Adipocyte (in vitro differentiated cells): ENCODE results near the gene AADACL4.

Experiments used
- DNase-seq: peaks from one replicate; pipeline ENCODE4 v3.0.0-alpha.2; 2015; ENCODE audit warnings: low read depth
- H3K27me3 ChIP-seq: replicated peaks from 2 replicates; pipeline ENCODE4 v1.7.0; 2013; ENCODE audit warnings: mild to moderate bottlenecking, low read length, moderate library complexity; ENCODE audit not compliant: control insufficient read depth, insufficient read depth
- H3K36me3 ChIP-seq: 2 replicates; pipeline ENCODE4 v1.7.0; 2013; ENCODE audit warnings: low read length, mild to moderate bottlenecking, moderate library complexity; ENCODE audit not compliant: control insufficient read depth, insufficient read depth, severe bottlenecking
- H3K4me1 ChIP-seq: 2 replicates; pipeline ENCODE4 v1.7.0; 2013; ENCODE audit warnings: mild to moderate bottlenecking, low read length, moderate library complexity; ENCODE audit not compliant: control insufficient read depth, insufficient read depth
- H3K4me3 ChIP-seq: 2 replicates; pipeline ENCODE4 v1.7.0; 2013; ENCODE audit warnings: mild to moderate bottlenecking, low read length, moderate library complexity
- H3K9ac ChIP-seq: 2 replicates; pipeline ENCODE4 v1.7.0; 2013; ENCODE audit warnings: mild to moderate bottlenecking, low read length, moderate library complexity
- H3K9me3 ChIP-seq: 2 replicates; pipeline ENCODE4 v1.7.0; 2013; ENCODE audit warnings: mild to moderate bottlenecking, low read length, moderate library complexity; ENCODE audit not compliant: control insufficient read depth

The AADACL4 gene

GRCh38 chr1:12643785-12644184, at the start of gene AADACL4:
Gene AADACL4 (plus strand): TSS chr1:12644085. CDS start chr1:12644547, 462 bp downstream.
- no peaks in the 10 kb centered on the region for H3K4me1 ChIP-seq
- no peaks in the 10 kb centered on the region for H3K36me3 ChIP-seq
- H3K9me3 ChIP-seq, result peaks cover 26% of the 10 kb centered on the region
- DNase-seq, result no peak
- H3K4me3 ChIP-seq, result no peak within 1 kb of the TSS
- H3K27me3 ChIP-seq, result peaks cover 33% of the 10 kb centered on the region
- H3K9ac ChIP-seq, result no peak within 1 kb of the TSS

- no peaks in the 10 kb centered on the region for H3K9me3 ChIP-seq
- H3K9ac ChIP-seq, result peak overlapping the region; percentile 79
- no peak for DNase-seq
- peak overlapping the region; percentile 52 for H3K4me3 ChIP-seq
- H3K4me1 ChIP-seq, result peaks cover 55% of the 10 kb centered on the region
- H3K36me3 ChIP-seq, result peaks cover 9% of the 10 kb centered on the region
- H3K27me3 ChIP-seq, result no peaks in the 10 kb centered on the region
Observed at GRCh38 chr1:12594490-12594889, 49.4 kb upstream of the AADACL4 start.

- peaks cover 6% of the 10 kb centered on the region for H3K36me3 ChIP-seq
- H3K9me3 ChIP-seq, result no peaks in the 10 kb centered on the region
- H3K9ac ChIP-seq, result peak overlapping the region; percentile 79
- H3K27me3 ChIP-seq, result no peaks in the 10 kb centered on the region
- peaks cover 61% of the 10 kb centered on the region for H3K4me1 ChIP-seq
- peak; percentile 76 for DNase-seq
- H3K4me3 ChIP-seq, result peak overlapping the region; percentile 52
Observed at GRCh38 chr1:12594966-12595756, 48.7 kb upstream of the AADACL4 start.

- peaks cover 6% of the 10 kb centered on the region for H3K36me3 ChIP-seq
Observed at GRCh38 chr1:12595757-12596006, 48.2 kb upstream of the AADACL4 start.

GRCh38 chr1:12596007-12596821, 47.7 kb upstream of the AADACL4 start:
- peak; percentile 97 for DNase-seq
- peak overlapping the region; percentile 74 for H3K4me3 ChIP-seq
- no peaks in the 10 kb centered on the region for H3K9me3 ChIP-seq
- peaks cover 64% of the 10 kb centered on the region for H3K4me1 ChIP-seq
- H3K9ac ChIP-seq, result peak overlapping the region; percentile 87
- H3K36me3 ChIP-seq, result peaks cover 6% of the 10 kb centered on the region
- H3K27me3 ChIP-seq, result no peaks in the 10 kb centered on the region

More at GRCh38 chr1:12595757-12596006, 48.2 kb upstream of the AADACL4 start:
- no peak overlapping the region for H3K9ac ChIP-seq
- no peak overlapping the region for H3K4me3 ChIP-seq
- DNase-seq, result no peak
- H3K9me3 ChIP-seq, result no peaks in the 10 kb centered on the region
- no peaks in the 10 kb centered on the region for H3K27me3 ChIP-seq
- H3K4me1 ChIP-seq, result peaks cover 64% of the 10 kb centered on the region

- Histone ChIP-seq H3K27me3 (no peaks in the 10 kb centered on the region), H3K9me3 (no peaks in the 10 kb centered on the region), H3K4me3 (no peak overlapping the region), H3K4me1 (peaks cover 73% of the 10 kb centered on the region), H3K36me3 (no peaks in the 10 kb centered on the region), H3K9ac (no peak overlapping the region)
- no peak for DNase-seq
Observed at GRCh38 chr1:12597792-12598191, 46.1 kb upstream of the AADACL4 start.

- peaks cover 10% of the 10 kb centered on the region for H3K36me3 ChIP-seq
- H3K9me3 ChIP-seq, result no peaks in the 10 kb centered on the region
- H3K4me1 ChIP-seq, result peaks cover 71% of the 10 kb centered on the region
- no peak for DNase-seq
- peak overlapping the region; percentile 19 for H3K9ac ChIP-seq
- H3K27me3 ChIP-seq, result no peaks in the 10 kb centered on the region
- no peak overlapping the region for H3K4me3 ChIP-seq
Observed at GRCh38 chr1:12598974-12599373, 44.9 kb upstream of the AADACL4 start.

- H3K4me1 ChIP-seq, result peaks cover 71% of the 10 kb centered on the region
- no peaks in the 10 kb centered on the region for H3K9me3 ChIP-seq
- peaks cover 12% of the 10 kb centered on the region for H3K36me3 ChIP-seq
- H3K4me3 ChIP-seq, result no peak overlapping the region
- no peaks in the 10 kb centered on the region for H3K27me3 ChIP-seq
- H3K9ac ChIP-seq, result no peak overlapping the region
- no peak for DNase-seq
Observed at GRCh38 chr1:12599657-12600056, 44.2 kb upstream of the AADACL4 start.

- no peaks in the 10 kb centered on the region for H3K9me3 ChIP-seq
- peaks cover 66% of the 10 kb centered on the region for H3K4me1 ChIP-seq
- no peak overlapping the region for H3K9ac ChIP-seq
- no peak for DNase-seq
- no peak overlapping the region for H3K4me3 ChIP-seq
- no peaks in the 10 kb centered on the region for H3K27me3 ChIP-seq
- peaks cover 17% of the 10 kb centered on the region for H3K36me3 ChIP-seq
Observed at GRCh38 chr1:12600335-12600734, 43.5 kb upstream of the AADACL4 start.

- Histone ChIP-seq H3K27me3 (no peaks in the 10 kb centered on the region), H3K4me3 (no peak overlapping the region), H3K9me3 (no peaks in the 10 kb centered on the region), H3K4me1 (peaks cover 65% of the 10 kb centered on the region), H3K9ac (no peak overlapping the region), H3K36me3 (peaks cover 20% of the 10 kb centered on the region)
- DNase-seq, result no peak
Observed at GRCh38 chr1:12600880-12601633, 42.8 kb upstream of the AADACL4 start.
